Measurements from ENCODE around the gene SEL1L. TPM values are rescaled to one million over a fixed set of nuclear protein-coding genes. Genes with fewer than 3 reads are reported as not detected.

SEL1L gene
- total and polyA plus RNA-seq, 7 donors, result 15.5 to 83.4 (median 45.2) TPM

GRCh38 chr14:81441626-81442134 lies 92.0 kb downstream of the SEL1L start:
- H3K27me3 ChIP-seq (ENCODE audit: insufficient read depth in 3 of 3, low read length in 2 of 3), result no peaks in the 10 kb centered on the region

DNA sequence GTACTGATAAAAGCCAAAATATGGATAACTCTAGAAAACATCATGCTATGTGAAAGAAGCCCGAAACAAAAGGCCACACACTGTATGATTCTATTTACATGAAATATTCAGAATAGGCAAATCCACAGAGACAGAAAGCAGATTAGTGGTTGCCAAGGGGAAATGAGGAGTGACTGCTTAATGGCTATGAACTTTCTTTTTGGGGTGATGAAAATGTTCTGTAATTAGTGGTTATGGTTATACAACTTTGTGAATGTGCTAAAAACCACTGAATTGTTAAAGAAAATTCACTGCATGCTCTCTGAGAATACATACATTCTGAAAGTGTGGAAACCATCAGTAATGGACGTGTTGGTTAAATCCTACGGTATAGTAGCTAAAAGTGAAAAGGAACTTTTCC lies 93.6 kb downstream of the SEL1L start:
- Histone ChIP-seq H3K27me3 (ENCODE audit: insufficient read depth in 3 of 3, low read length in 2 of 3) (no peaks in the 10 kb centered on the region), H3K4me1 (peaks cover 3% of the 10 kb centered on the region), H3K9me3 (no peaks in the 10 kb centered on the region), H3K36me3 (ENCODE audit: insufficient read depth in 1 of 2, low read depth in 1 of 2) (no peaks in the 10 kb centered on the region), H3K27ac (no peak overlapping the region), H3K4me3 (no peak overlapping the region)
- DNase-seq (no peak), ATAC-seq (no peak)
- TF ChIP-seq CTCF (IDR thresholded peaks at IDR 0.05), result no peak
- intact Hi-C loops (cut with DNase I), result no loop called here
- 85 to 94% (median 93%) methylated on average over 3 of the region's 3 CpGs for WGBS, 3 donors

More at GRCh38 chr14:81441626-81442134, 92.0 kb downstream of the SEL1L start:
- intact Hi-C loops (cut with DNase I), result no loop called here
- Histone ChIP-seq H3K36me3 (ENCODE audit: insufficient read depth in 1 of 2, low read depth in 1 of 2) (no peaks in the 10 kb centered on the region), H3K4me3 (no peak overlapping the region), H3K27ac (no peak overlapping the region), H3K9me3 (no peaks in the 10 kb centered on the region), H3K4me1 (peaks cover 6% of the 10 kb centered on the region)
- ATAC-seq (no peak), DNase-seq (no peak)
- TF ChIP-seq CTCF (IDR thresholded peaks at IDR 0.05), result no peak
- 83 to 87% (median 84%) methylated on average over 5 of the region's 5 CpGs for WGBS, 3 donors

- TF ChIP-seq CTCF (IDR thresholded peaks at IDR 0.05), result no peak
- no peak for ATAC-seq
- WGBS, 3 donors, result 42 to 56% (median 48%) methylated on average over 4 of the region's 4 CpGs
- no peaks in the 10 kb centered on the region for H3K27me3 ChIP-seq (ENCODE audit: insufficient read depth in 3 of 3, low read length in 2 of 3)
- peak overlapping the region; percentile 71 for H3K4me3 ChIP-seq
- no peak for DNase-seq
- H3K4me1 ChIP-seq, result peaks cover 21% of the 10 kb centered on the region
- no peaks in the 10 kb centered on the region for H3K36me3 ChIP-seq (ENCODE audit: insufficient read depth in 1 of 2, low read depth in 1 of 2)
- no peaks in the 10 kb centered on the region for H3K9me3 ChIP-seq
- H3K27ac ChIP-seq, result no peak overlapping the region
- intact Hi-C loops (cut with DNase I), result loop anchor here in 1 of 2 donors (5.0 kb wide), 1 partner anchor 35 kb away; the partner anchor contains the start of gene STON2
Observed at GRCh38 chr14:81437244-81437643, 96.4 kb downstream of the SEL1L start.

DNA sequence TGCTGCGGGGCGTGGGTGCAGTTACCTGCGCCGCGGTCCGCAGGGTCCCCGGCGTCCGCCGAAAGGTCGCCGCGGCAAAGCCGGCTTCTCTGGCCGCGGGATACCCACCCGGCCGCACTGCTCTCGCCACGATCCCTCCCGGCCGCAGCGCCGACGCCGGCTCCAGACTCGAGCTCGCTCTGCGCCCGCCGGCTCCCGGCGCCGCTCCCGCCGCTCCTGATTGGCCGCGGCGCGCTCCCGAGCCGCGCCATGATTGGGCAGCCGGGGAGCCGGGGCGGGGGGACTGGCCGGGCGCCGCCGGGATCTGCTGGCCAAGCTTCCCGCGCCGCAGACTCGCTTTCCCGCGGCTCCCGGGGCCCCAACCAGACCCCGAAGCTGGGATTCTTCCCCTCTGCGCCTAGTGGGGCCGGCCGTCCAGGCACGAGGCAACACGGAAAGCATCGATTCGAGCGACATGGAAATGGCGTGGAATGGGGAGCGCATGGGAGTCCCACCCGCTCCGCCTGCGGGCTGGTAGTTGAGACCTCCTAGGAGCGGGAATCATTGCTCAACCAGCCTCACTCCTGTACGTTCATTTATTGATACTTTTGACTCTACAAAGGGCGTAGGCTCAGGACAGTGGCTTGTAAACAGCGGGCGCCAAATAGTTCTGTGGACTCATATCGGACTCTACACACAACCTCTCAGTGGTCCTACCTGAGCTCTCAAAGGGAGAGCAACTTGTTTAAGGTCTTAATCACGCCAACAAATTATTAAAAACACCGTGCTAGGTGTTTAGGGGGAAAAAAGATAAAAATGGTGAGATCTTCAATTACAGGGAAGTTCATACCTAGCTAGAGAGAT lies 97.1 kb downstream of the SEL1L start:
- intact Hi-C loops (cut with DNase I), result loop anchor here in 1 of 2 donors (5.0 kb wide), 1 partner anchor 34 kb away; the partner anchor contains the start of gene STON2
- 1 to 2% (median 1%) methylated on average over 62 to 79 of the region's 79 CpGs for WGBS, 3 donors
- H3K27me3 ChIP-seq (ENCODE audit: insufficient read depth in 3 of 3, low read length in 2 of 3), result no peaks in the 10 kb centered on the region

More for the DNA sequence above, 97.1 kb downstream of the SEL1L start:
- DNase-seq (peak; percentile 85 to 90), ATAC-seq (peak; percentile 96 to 98 (median 97))
- peak overlapping the region; percentile 74 for H3K27ac ChIP-seq
- H3K4me3 ChIP-seq, result peak overlapping the region; percentile 71
- H3K36me3 ChIP-seq (ENCODE audit: insufficient read depth in 1 of 2, low read depth in 1 of 2), result no peaks in the 10 kb centered on the region
- TF ChIP-seq CTCF (IDR thresholded peaks at IDR 0.05), result no peak
- H3K9me3 ChIP-seq, result no peaks in the 10 kb centered on the region
- H3K4me1 ChIP-seq, result peaks cover 21% of the 10 kb centered on the region

Data from psoas muscle (tissue), 8 donors.